ENCODE results near the gene GSTA4. TPM values are rescaled to one million over a fixed set of nuclear protein-coding genes. Genes with fewer than 3 reads are reported as not detected.

GSTA4 gene
- total RNA-seq, 2 experiments from 2014 or later, result 0.63 to 1.1 TPM

GRCh38 chr6:52976591-52977035 is 18.5 kb downstream of the GSTA4 start:
- no TSS peak for BruUV-seq (replicated peaks)
- no peak for TF ChIP-seq EZH2phosphoT487 (IDR thresholded peaks at IDR 0.05; ENCODE audit: borderline replicate concordance, low read depth, low read length)
- intact Hi-C loops (cut with micrococcal nuclease; ENCODE audit: unreplicated experiment), result no loop called here
- H3K79me2 ChIP-seq (ENCODE audit: insufficient read depth, low read depth, low read length), result no peaks in the 10 kb centered on the region
- H3K9me2 ChIP-seq (ENCODE audit: insufficient read depth, low read length), result no peaks in the 10 kb centered on the region
- no peaks in the 10 kb centered on the region for H3K4me1 ChIP-seq (ENCODE audit: insufficient read depth, low read length, poor library complexity, severe bottlenecking)
- H2AFZ ChIP-seq (ENCODE audit: low read length), result no peak overlapping the region
- CTCF ChIA-PET (ENCODE audit: unreplicated experiment), result interaction anchor here (0.6 kb wide), 1 partner anchor 569 kb away, joined by 3 read pairs; no protein-coding TSS in a partner anchor
- no peaks in the 10 kb centered on the region for H3K36me3 ChIP-seq (ENCODE audit: insufficient read depth, low read length)
- H3K4me3 ChIP-seq (ENCODE audit: low read depth, low read length, poor library complexity, severe bottlenecking), result no peak overlapping the region
- H3K4me2 ChIP-seq (ENCODE audit: low read length), result no peak overlapping the region
- H3K9me3 ChIP-seq (ENCODE audit: low read length), result no peaks in the 10 kb centered on the region
- POLR2A ChIA-PET, result interaction anchor here (0.6 kb wide), 1 partner anchor 19 kb away, joined by 4 read pairs; the partner anchor contains the start of gene GSTA4
- no peak for DNase-seq (ENCODE audit: low spot score)
- H3K27ac ChIP-seq (ENCODE audit: low read depth, low read length, poor library complexity, severe bottlenecking), result no peak overlapping the region
- no peaks in the 10 kb centered on the region for H4K20me1 ChIP-seq (ENCODE audit: insufficient read depth, low read length)

DNA sequence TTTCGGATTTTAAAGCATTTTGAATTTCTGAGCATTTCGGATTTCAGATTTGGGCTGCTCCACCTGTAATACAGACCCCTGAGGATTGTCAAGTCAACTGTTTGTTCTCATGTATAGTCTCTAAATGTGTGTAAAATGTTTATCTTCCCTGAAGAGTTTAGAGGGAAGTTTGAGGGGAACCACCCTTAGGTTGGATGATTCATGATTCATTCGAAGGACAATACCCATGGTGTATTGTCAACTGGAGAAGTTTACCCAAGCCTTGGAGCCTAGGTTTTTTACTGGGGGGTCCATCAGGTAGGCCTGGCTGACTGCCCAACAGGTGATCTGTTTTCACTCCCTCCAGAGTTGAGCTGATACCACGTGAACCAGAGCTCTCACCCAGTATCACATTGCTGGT is 18.9 kb downstream of the GSTA4 start:
- Histone ChIP-seq H2AFZ (ENCODE audit: low read length) (no peak overlapping the region), H3K27ac (ENCODE audit: low read depth, low read length, poor library complexity, severe bottlenecking) (no peak overlapping the region), H3K4me2 (ENCODE audit: low read length) (no peak overlapping the region), H3K4me3 (ENCODE audit: low read depth, low read length, poor library complexity, severe bottlenecking) (no peak overlapping the region), H3K36me3 (ENCODE audit: insufficient read depth, low read length) (no peaks in the 10 kb centered on the region), H3K9me2 (ENCODE audit: insufficient read depth, low read length) (no peaks in the 10 kb centered on the region), H4K20me1 (ENCODE audit: insufficient read depth, low read length) (no peaks in the 10 kb centered on the region), H3K4me1 (ENCODE audit: insufficient read depth, low read length, poor library complexity, severe bottlenecking) (no peaks in the 10 kb centered on the region), H3K79me2 (ENCODE audit: insufficient read depth, low read depth, low read length) (no peaks in the 10 kb centered on the region), H3K9me3 (ENCODE audit: low read length) (no peaks in the 10 kb centered on the region)
- ChIA-PET CTCF (ENCODE audit: unreplicated experiment) (interaction anchor here (0.6 kb wide), 1 partner anchor 569 kb away, joined by 3 read pairs; no protein-coding TSS in a partner anchor), POLR2A (no interaction called here)
- no peak for DNase-seq (ENCODE audit: low spot score)
- no TSS peak for BruUV-seq (replicated peaks)
- intact Hi-C loops (cut with micrococcal nuclease; ENCODE audit: unreplicated experiment), result no loop called here
- TF ChIP-seq CTCF (conservative IDR thresholded peaks at IDR 0.05; ENCODE audit: low read length) (no peak), EZH2phosphoT487 (IDR thresholded peaks at IDR 0.05; ENCODE audit: borderline replicate concordance, low read depth, low read length) (no peak)

- Histone ChIP-seq H2AFZ (ENCODE audit: low read length) (no peak overlapping the region), H3K9me3 (ENCODE audit: low read length) (no peaks in the 10 kb centered on the region), H3K27ac (ENCODE audit: low read depth, low read length, poor library complexity, severe bottlenecking) (no peak overlapping the region), H3K36me3 (ENCODE audit: insufficient read depth, low read length) (no peaks in the 10 kb centered on the region), H4K20me1 (ENCODE audit: insufficient read depth, low read length) (no peaks in the 10 kb centered on the region), H3K4me1 (ENCODE audit: insufficient read depth, low read length, poor library complexity, severe bottlenecking) (no peaks in the 10 kb centered on the region), H3K79me2 (ENCODE audit: insufficient read depth, low read depth, low read length) (no peaks in the 10 kb centered on the region), H3K4me3 (ENCODE audit: low read depth, low read length, poor library complexity, severe bottlenecking) (no peak overlapping the region), H3K4me2 (ENCODE audit: low read length) (no peak overlapping the region), H3K9me2 (ENCODE audit: insufficient read depth, low read length) (no peaks in the 10 kb centered on the region)
- DNase-seq (ENCODE audit: low spot score), result no peak
- POLR2A ChIA-PET, result no interaction called here
- BruUV-seq (replicated peaks), result no TSS peak
- CTCF ChIA-PET (ENCODE audit: unreplicated experiment), result no interaction called here
- intact Hi-C loops (cut with micrococcal nuclease; ENCODE audit: unreplicated experiment), result no loop called here
- TF ChIP-seq CTCF (conservative IDR thresholded peaks at IDR 0.05; ENCODE audit: low read length), result no peak
Measured at GRCh38 chr6:52975580-52975979, 19.5 kb downstream of the GSTA4 start.
